WI38 (cell line): Measurements from ENCODE around the gene LIPM.

Experiments used
- H3K4me3 ChIP-seq: 2 replicates; pipeline ENCODE4 v1.5.1; 2011; ENCODE audit warnings: low read depth, mild to moderate bottlenecking, control low read depth, low read length
- TF ChIP-seq, protein P1 (sequence below): IDR thresholded peaks from 2 replicates; pipeline ENCODE4 v1.5.1; 2012; ENCODE audit warnings: low read depth, mild to moderate bottlenecking, control low read depth, low read length

LIPM gene

GRCh38 chr10:88838766-88839350 is 36.3 kb downstream of the LIPM start:
- H3K4me3 ChIP-seq = no peak overlapping the region
- TF ChIP-seq, protein P1, sequence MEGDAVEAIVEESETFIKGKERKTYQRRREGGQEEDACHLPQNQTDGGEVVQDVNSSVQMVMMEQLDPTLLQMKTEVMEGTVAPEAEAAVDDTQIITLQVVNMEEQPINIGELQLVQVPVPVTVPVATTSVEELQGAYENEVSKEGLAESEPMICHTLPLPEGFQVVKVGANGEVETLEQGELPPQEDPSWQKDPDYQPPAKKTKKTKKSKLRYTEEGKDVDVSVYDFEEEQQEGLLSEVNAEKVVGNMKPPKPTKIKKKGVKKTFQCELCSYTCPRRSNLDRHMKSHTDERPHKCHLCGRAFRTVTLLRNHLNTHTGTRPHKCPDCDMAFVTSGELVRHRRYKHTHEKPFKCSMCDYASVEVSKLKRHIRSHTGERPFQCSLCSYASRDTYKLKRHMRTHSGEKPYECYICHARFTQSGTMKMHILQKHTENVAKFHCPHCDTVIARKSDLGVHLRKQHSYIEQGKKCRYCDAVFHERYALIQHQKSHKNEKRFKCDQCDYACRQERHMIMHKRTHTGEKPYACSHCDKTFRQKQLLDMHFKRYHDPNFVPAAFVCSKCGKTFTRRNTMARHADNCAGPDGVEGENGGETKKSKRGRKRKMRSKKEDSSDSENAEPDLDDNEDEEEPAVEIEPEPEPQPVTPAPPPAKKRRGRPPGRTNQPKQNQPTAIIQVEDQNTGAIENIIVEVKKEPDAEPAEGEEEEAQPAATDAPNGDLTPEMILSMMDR = no peak

DNA sequence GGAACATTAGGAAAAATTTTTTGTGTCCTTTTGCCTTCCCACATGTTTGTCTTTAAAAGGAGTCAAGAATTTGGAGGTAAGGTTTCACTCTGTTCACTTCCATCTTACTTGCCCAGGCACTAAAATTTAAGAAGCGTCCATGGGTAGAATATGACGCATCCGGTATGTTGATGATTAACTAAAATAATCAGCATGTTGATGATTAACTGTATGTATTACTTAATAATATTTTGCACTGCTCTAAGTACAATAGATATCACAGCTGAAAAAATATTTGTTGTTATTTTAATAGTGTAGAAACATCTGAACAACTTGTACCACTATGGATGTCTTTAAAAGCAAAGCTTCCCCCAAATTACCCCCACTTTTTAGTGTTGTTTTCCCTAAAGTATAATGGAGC is 37.6 kb downstream of the LIPM start:
- TF ChIP-seq, protein P1 = no peak
- no peak overlapping the region for H3K4me3 ChIP-seq

DNA sequence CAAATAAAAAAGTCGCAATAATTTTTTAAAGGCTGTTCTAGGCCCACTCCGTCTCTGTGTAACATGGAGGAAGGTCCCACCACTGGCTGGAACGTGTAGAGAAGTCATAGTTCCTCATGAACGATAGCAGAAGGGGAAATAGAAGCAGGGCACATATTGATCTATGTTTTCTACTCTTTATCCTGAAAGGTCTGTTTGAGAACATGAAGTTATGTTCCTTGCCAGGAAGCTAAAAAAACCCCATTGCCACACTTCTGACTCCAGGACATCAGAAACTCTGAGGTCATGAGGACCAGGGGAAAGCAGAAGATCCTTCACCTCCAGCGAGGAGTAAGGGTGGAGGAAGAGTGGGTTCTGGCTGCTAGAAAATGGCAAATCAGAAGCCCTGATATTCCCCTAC is 38.4 kb downstream of the LIPM start:
- H3K4me3 ChIP-seq = no peak overlapping the region
- TF ChIP-seq, protein P1 = no peak

DNA sequence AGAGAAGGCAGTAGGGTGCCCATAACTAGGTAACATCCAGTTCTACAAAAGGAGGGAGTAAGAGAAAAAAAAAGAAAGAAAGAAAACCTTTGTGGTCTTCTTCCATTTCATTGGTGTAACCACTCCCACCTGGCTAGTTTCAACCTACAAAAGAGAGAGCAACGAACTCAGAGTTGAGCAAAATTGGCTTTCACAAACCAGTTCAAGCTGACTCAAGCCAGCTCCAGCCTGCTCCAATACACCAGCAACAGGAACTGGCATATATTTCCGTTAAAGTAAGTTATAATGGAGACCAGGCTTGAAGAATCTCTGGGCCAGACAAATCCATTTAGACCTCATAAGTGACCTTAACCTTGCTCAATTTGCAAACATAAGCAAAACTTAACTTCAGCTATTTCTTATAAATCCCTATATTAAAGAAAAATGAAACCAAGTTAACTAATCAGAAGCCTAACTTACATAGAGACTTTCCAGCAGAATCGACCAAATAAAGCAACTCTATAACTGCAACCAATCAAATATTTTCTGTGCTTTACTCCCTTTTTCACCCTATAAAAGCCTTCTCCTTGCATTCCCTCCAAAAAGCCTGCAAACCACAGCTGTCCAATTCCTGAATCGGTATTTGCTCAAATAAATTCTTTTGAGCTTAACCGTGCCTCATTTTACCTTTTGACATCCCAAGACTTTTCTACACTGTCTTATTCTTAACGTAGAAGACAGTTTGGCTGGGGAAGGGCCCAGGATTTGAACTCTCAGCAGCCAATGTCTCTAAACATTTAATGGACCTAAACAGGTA is 39.0 kb downstream of the LIPM start:
- no peak overlapping the region for H3K4me3 ChIP-seq
- TF ChIP-seq, protein P1 = no peak

DNA sequence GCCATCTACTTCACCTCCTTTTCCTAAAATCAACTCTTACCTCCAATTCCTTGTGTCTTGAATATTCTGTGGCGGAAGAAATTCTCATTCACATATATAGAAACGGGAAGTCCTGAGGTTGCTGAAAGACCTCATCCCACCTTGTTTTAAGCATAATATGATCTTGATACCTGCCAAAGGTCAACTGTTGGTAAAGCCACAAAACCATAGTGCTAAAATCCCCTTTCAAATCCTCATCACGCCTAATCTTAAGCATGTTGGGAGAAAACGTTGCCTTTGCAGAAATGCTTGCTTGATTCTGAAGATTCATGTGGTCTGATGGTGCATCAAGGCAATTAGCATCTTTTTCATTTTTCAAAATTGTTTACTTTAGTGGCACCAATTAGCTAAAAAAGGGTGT is 40.6 kb downstream of the LIPM start:
- TF ChIP-seq, protein P1 = no peak

DNA sequence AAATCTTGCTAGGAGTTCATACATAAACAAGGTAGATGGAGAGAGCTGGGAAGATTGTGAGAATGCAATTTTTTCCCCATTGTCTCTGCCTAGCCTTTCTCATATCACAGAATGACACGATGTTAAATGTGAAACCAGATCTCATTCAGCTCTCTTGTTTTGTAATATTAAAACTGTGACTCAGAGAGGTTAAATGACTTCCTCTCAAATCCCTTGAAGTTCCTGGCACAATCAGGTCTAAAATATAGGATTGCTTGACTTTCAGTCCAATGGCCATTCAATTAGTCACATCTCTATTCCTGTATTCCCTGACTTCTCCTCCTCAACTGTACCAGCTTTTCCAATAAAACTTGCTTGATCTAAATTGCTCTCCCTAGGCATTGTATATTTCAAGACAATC is 46.0 kb downstream of the LIPM start:
- H3K4me3 ChIP-seq = no peak overlapping the region
- TF ChIP-seq, protein P1 = no peak

More for the DNA sequence above, 40.6 kb downstream of the LIPM start:
- H3K4me3 ChIP-seq = no peak overlapping the region

DNA sequence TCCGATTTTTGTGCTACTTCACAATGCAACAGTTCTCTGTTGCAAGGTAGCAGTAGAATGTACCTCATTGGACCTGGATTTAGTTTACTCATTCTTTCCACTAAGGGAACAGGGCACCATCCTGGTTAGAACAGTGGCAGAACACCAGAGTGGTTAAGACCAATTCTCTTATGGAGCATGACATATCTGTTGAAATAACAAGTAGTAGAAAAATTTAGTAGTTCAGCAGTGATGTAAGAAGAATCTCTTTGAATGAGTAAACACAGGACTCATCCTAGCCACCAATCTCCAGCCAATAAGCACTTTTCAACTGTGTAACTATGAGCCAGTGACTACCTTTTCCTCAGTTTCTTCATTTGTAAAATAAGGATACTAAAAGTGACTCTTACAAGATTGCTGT is 46.7 kb downstream of the LIPM start:
- TF ChIP-seq, protein P1 = no peak
- no peak overlapping the region for H3K4me3 ChIP-seq
